HepG2 (cell line): ENCODE measurements around the gene C4orf54. TPM values are rescaled to one million over a fixed set of nuclear protein-coding genes. Genes with fewer than 3 reads are reported as not detected.

ENCODE experiments used
- ATAC-seq: fragments of 200-7000 bp; cut with Tn5 transposase; 3 replicates; pipeline ENCODE4 v1.9.1; 2020; ENCODE audit warnings: mild to moderate bottlenecking, moderate library complexity
- BruUV-seq: library from RNA; stranded (reverse); fragments of 400-500 nt; replicated peaks from 2 replicates; lab custom pipeline; 2021; lab: Mats Ljungman, UMichigan
- CTCF ChIA-PET: fragments of 300-600 bp; formaldehyde crosslinking; extraction: SDS; loops from one replicate; lab custom pipeline; 2021; ENCODE audit warnings: low total read pairs, inconsistent platforms, low intra/inter-chr PET ratio; lab: Yijun Ruan, JAX
- POLR2A ChIA-PET: fragments of 350-600 bp; sonication (Branson Sonifier 250); formaldehyde crosslinking; loops from one replicate; lab custom pipeline; 2020; ENCODE audit warnings: antibody characterized with exemption, inconsistent platforms; lab: Yijun Ruan, JAX
- DNase-seq: peaks from one replicate; pipeline ENCODE4 v3.0.0-alpha.2; 2015; ENCODE audit warnings: low spot score
- FAIRE-seq: peaks from 3 replicates; lab custom pipeline; 2011; peaks lifted over from hg19 to GRCh38; lab: Jason Lieb, UNC
- H2AFZ ChIP-seq: one replicate; pipeline ENCODE4 v1.6.1; 2011; ENCODE audit warnings: low read length, inconsistent platforms
- H3K27ac ChIP-seq: fragments of 300-600 bp; 3 replicates; pipeline ENCODE4 v1.8.0; 2011; ENCODE audit warnings: mixed run types, mild to moderate bottlenecking, mixed read lengths, low read length, inconsistent platforms; ENCODE audit not compliant: insufficient read depth; ENCODE audit errors: extremely low read length
- H3K27me3 ChIP-seq, 2 experiments: fragments of 200-600 bp in 1 of 2; 2 replicates in 1 of 2; 3 replicates in 1 of 2; pipeline versions ENCODE4 v1.6.0 to v1.8.0; 2011; ENCODE audit warnings: low read length in 2 of 2, mild to moderate bottlenecking in 2 of 2, moderate library complexity in 2 of 2, inconsistent platforms in 1 of 2; ENCODE audit not compliant: insufficient read depth in 2 of 2, control insufficient read depth in 1 of 2
- H3K36me3 ChIP-seq, 2 experiments: fragments of 200-600 bp in 1 of 2; replicated peaks in 1 of 2; 2 replicates in 1 of 2; 3 replicates in 1 of 2; pipeline versions ENCODE4 v1.5.1 to v1.8.0; 2011; ENCODE audit warnings: low read length in 2 of 2, inconsistent platforms in 1 of 2; ENCODE audit not compliant: insufficient read depth in 2 of 2, control insufficient read depth in 1 of 2
- H3K4me1 ChIP-seq: 2 replicates; pipeline ENCODE4 v1.5.1; 2012; ENCODE audit warnings: low read length, inconsistent platforms; ENCODE audit not compliant: insufficient read depth
- H3K4me2 ChIP-seq: 2 replicates; pipeline ENCODE4 v1.6.0; 2011; ENCODE audit warnings: low read depth, low read length, inconsistent platforms
- H3K4me3 ChIP-seq, 3 experiments: fragments of 200-600 bp in 1 of 3; sonication (generic), shearing (Covaris generic) in 1 of 3; replicated peaks in 1 of 3; 2 replicates each; pipeline ENCODE4 v1.5.1; 2011 to 2016; ENCODE audit warnings: low read length in 3 of 3, inconsistent platforms in 2 of 3, low read depth in 2 of 3, mild to moderate bottlenecking in 2 of 3, control low read depth in 1 of 3, mixed read lengths in 1 of 3; ENCODE audit not compliant: insufficient read depth in 1 of 3
- H3K79me2 ChIP-seq: one replicate; pipeline ENCODE4 v1.6.1; 2011; ENCODE audit warnings: low read length, inconsistent platforms; ENCODE audit not compliant: insufficient read depth
- H3K9ac ChIP-seq: 2 replicates; pipeline ENCODE4 v1.6.0; 2011; ENCODE audit warnings: mild to moderate bottlenecking, low read depth, low read length, inconsistent platforms; ENCODE audit not compliant: insufficient read depth
- H3K9me3 ChIP-seq: 2 replicates; pipeline ENCODE4 v1.5.1; 2012; ENCODE audit warnings: mild to moderate bottlenecking, low read length
- H4K20me1 ChIP-seq: 2 replicates; pipeline ENCODE4 v1.6.0; 2011; ENCODE audit warnings: inconsistent platforms, mild to moderate bottlenecking, low read length, moderate library complexity; ENCODE audit not compliant: insufficient read depth
- DMTF1 ChIP-seq: sonication (generic); formaldehyde crosslinking; IDR thresholded peaks from 2 replicates; pipeline ENCODE4 v1.4.0; 2020; ENCODE audit warnings: mild to moderate bottlenecking, missing genetic modification reagents
- EP300 ChIP-seq, 3 experiments: sonication (generic) in 1 of 3; formaldehyde crosslinking in 1 of 3; IDR thresholded peaks; 2 replicates each; pipeline versions ENCODE4 v1.5.1 to v1.6.1; 2011 to 2020; ENCODE audit warnings: low read depth in 2 of 3, low read length in 2 of 3, borderline replicate concordance in 1 of 3, improper control_type of control experiment in 1 of 3, mild to moderate bottlenecking in 1 of 3, missing genetic modification reagents in 1 of 3, moderate library complexity in 1 of 3
- GZF1 ChIP-seq: sonication (generic); formaldehyde crosslinking; IDR thresholded peaks from 2 replicates; pipeline ENCODE4 v1.5.1; 2020; ENCODE audit warnings: mild to moderate bottlenecking, missing genetic modification reagents
- HBP1 ChIP-seq: IDR thresholded peaks from 2 replicates; pipeline ENCODE4 v1.6.1; 2016; ENCODE audit warnings: low read depth, control low read depth
- HOXA5 ChIP-seq: sonication (generic); formaldehyde crosslinking; IDR thresholded peaks from 2 replicates; pipeline ENCODE4 v1.4.0; 2020; ENCODE audit warnings: missing genetic modification reagents
- IRF2 ChIP-seq: IDR thresholded peaks from 2 replicates; pipeline ENCODE4 v1.6.1; 2018; ENCODE audit warnings: missing genetic modification reagents, missing compliant biosample characterization
- KDM1A ChIP-seq: IDR thresholded peaks from 2 replicates; pipeline ENCODE4 v1.6.1; 2016; ENCODE audit warnings: missing compliant biosample characterization
- MAZ ChIP-seq, 2 experiments: sonication (generic) in 1 of 2; formaldehyde crosslinking in 1 of 2; IDR thresholded peaks; 2 replicates each; pipeline versions ENCODE4 v1.5.0 to v1.6.1; 2012 to 2020; ENCODE audit warnings: low read depth in 2 of 2, mild to moderate bottlenecking in 2 of 2, borderline replicate concordance in 1 of 2, improper control_type of control experiment in 1 of 2, low read length in 1 of 2, missing genetic modification reagents in 1 of 2, moderate library complexity in 1 of 2
- PHF5A ChIP-seq: IDR thresholded peaks from one replicate; pipeline ENCODE4 v1.6.1; 2018; ENCODE audit warnings: low read depth, missing genetic modification reagents; ENCODE audit not compliant: unreplicated experiment
- RBM39 ChIP-seq: fragments of 200-400 bp; formaldehyde crosslinking; IDR thresholded peaks from one replicate; pipeline ENCODE4 v1.6.1; 2018; ENCODE audit warnings: antibody characterized with exemption, mild to moderate bottlenecking, low read depth, low read length; ENCODE audit not compliant: poor library complexity, severe bottlenecking
- RNF219 ChIP-seq: sonication (generic); formaldehyde crosslinking; IDR thresholded peaks from 2 replicates; pipeline ENCODE4 v1.5.0; 2020; ENCODE audit warnings: mild to moderate bottlenecking, missing genetic modification reagents
- SALL1 ChIP-seq: sonication (generic); formaldehyde crosslinking; IDR thresholded peaks from 2 replicates; pipeline ENCODE4 v1.8.0; 2022; ENCODE audit warnings: mild to moderate bottlenecking, missing genetic modification reagents
- SIN3B ChIP-seq: fragments of 150-350 bp; IDR thresholded peaks from 2 replicates; pipeline ENCODE4 v1.6.1; 2014; ENCODE audit warnings: low read length
- ZNF101 ChIP-seq: sonication (generic); formaldehyde crosslinking; IDR thresholded peaks from 2 replicates; pipeline ENCODE4 v1.4.0; 2020; ENCODE audit warnings: mild to moderate bottlenecking, low read depth, missing genetic modification reagents, borderline replicate concordance
- ZNF280B ChIP-seq: sonication (generic); formaldehyde crosslinking; IDR thresholded peaks from 2 replicates; pipeline ENCODE4 v1.5.0; 2020; ENCODE audit warnings: missing genetic modification reagents, mild to moderate bottlenecking, borderline replicate concordance
- ZNF605 ChIP-seq: sonication (generic); formaldehyde crosslinking; IDR thresholded peaks from 2 replicates; pipeline ENCODE4 v1.8.0; 2022; ENCODE audit warnings: mild to moderate bottlenecking, missing genetic modification reagents
- ZNF720 ChIP-seq: sonication (generic); formaldehyde crosslinking; IDR thresholded peaks from 2 replicates; pipeline ENCODE4 v1.4.0; 2020; ENCODE audit warnings: missing genetic modification reagents
- ZSCAN30 ChIP-seq: sonication (generic); formaldehyde crosslinking; IDR thresholded peaks from 2 replicates; pipeline ENCODE4 v1.5.0; 2020; ENCODE audit warnings: mild to moderate bottlenecking, missing genetic modification reagents
- WGBS: methylation state at CpG from one replicate; pipeline ENCODE4 v1.1.6; 2017; ENCODE audit warnings: low lambda C conversion rate; 5-methylcytosine and 5-hydroxymethylcytosine counted together
- in situ Hi-C: cut with HindIII; loops from 2 replicates; pipeline ENCODE4 v1.10.0; 2017; ENCODE audit warnings: low pct_unique_long_range_greater_than_20kb; ENCODE audit not compliant: extremely low pct_ligation_motif_present
- intact Hi-C: fragments of 100-400 bp; cut with micrococcal nuclease; formaldehyde crosslinking; loops from one replicate; pipeline ENCODE4 v1.10.0; 2022; ENCODE audit not compliant: unreplicated experiment
- polyA plus RNA-seq, 8 experiments: library from polyadenylated mRNA; depleted of rRNA in 3 of 8; stranded (reverse) in 7 of 8; unstranded in 1 of 8; fragments of >200 nt; fragmentation: Illumina TruSeq in 4 of 8; extraction: Trizol in 4 of 8; gene quantifications; 2 replicates each; pipeline versions ENCODE4 v1.2.1 to v1.2.3, GENCODE V29; 2011 to 2016; ENCODE audit warnings: low read depth in 4 of 8, missing spikeins in 1 of 8, mixed read lengths in 1 of 8; ENCODE audit not compliant: insufficient read depth in 1 of 8
- total RNA-seq, 5 experiments: library from RNA; depleted of rRNA; stranded (reverse); fragments of >200 nt; fragmentation: Illumina TruSeq; extraction: Trizol; gene quantifications; 2 replicates each; pipeline ENCODE4 v1.2.3, GENCODE V29; 2016; ENCODE audit warnings: low read depth in 1 of 5

Gene C4orf54
- total and polyA plus RNA-seq, 2 of the 13 experiments (the other 11 are each of a cell fraction or from before 2014, with no cell fraction given) = not detected

GRCh38 chr4:99653916-99654315 is 3.7 kb downstream of the C4orf54 start:
- BruUV-seq = no TSS peak
- ChIA-PET CTCF (no interaction called here), POLR2A (no interaction called here)
- ATAC-seq (no peak), DNase-seq (no peak), FAIRE-seq (no peak)
- Histone ChIP-seq H3K27me3 (peaks cover 1 to 41% of the 10 kb centered on the region in 2 experiments; a peak in 3 of 5 replicates), H3K9ac (no peak overlapping the region), H3K4me2 (no peak overlapping the region), H3K27ac (no peak overlapping the region), H3K36me3 (no peaks in the 10 kb centered on the region), H3K4me3 (no peak overlapping the region), H3K9me3 (no peaks in the 10 kb centered on the region), H3K4me1 (no peaks in the 10 kb centered on the region), H4K20me1 (no peaks in the 10 kb centered on the region), H2AFZ (no peak overlapping the region), H3K79me2 (no peaks in the 10 kb centered on the region)
- WGBS = 39% methylated on average over 6 of the region's 9 CpGs
- in situ Hi-C loops (no loop called here), intact Hi-C loops (no loop called here)
- TF ChIP-seq HOXA5 (CRISPR knock-in tag) = no peak
- no peak for TF ChIP-seq PHF5A (CRISPR knock-in tag)
- no peak for TF ChIP-seq ZSCAN30 (CRISPR knock-in tag)
- no peak for TF ChIP-seq GZF1 (CRISPR knock-in tag)
- no peak for TF ChIP-seq RBM39
- TF ChIP-seq DMTF1 = no peak
- no peak for TF ChIP-seq SALL1
- TF ChIP-seq ZNF605 (CRISPR knock-in tag) = no peak
- TF ChIP-seq MAZ (IDR thresholded peaks at IDR 0.05; ENCODE audit: borderline replicate concordance, low read depth, low read length) = no peak
- TF ChIP-seq MAZ (CRISPR knock-in tag; IDR thresholded peaks at IDR 0.05; ENCODE audit: low read depth) = no peak
- no peak for TF ChIP-seq HBP1 (CRISPR knock-in tag)
- TF ChIP-seq EP300 (IDR thresholded peaks at IDR 0.05; ENCODE audit: low read depth in 2 of 2, low read length in 2 of 2) = no peak
- no peak for TF ChIP-seq EP300 (CRISPR knock-in tag; IDR thresholded peaks at IDR 0.05; ENCODE audit: borderline replicate concordance)
- TF ChIP-seq ZNF720 (CRISPR knock-in tag) = no peak
- TF ChIP-seq IRF2 (CRISPR knock-in tag) = no peak
- TF ChIP-seq ZNF101 (CRISPR knock-in tag) = no peak
- no peak for TF ChIP-seq KDM1A (CRISPR knock-in tag)
- TF ChIP-seq ZNF280B (CRISPR knock-in tag) = no peak
- TF ChIP-seq RNF219 = no peak
- no peak for TF ChIP-seq SIN3B
